ENCODE measurements around the gene CYTH4. TPM values are rescaled to one million over a fixed set of nuclear protein-coding genes. Genes with fewer than 3 reads are reported as not detected.
"Not testable (repeated sequence)": the region's sequence is repeated elsewhere in the genome, so short reads cannot be mapped to it uniquely, and the experiment has no call there.

The CYTH4 gene
- total RNA-seq, 1 donor from 2014 or later = not detected

GRCh38 chr22:37248251-37248650 is 34.1 kb upstream of the CYTH4 start:
- DNase-seq (ENCODE audit: low spot score) = no peak
- no peak overlapping the region for H3K4me3 Mint-ChIP-seq
- no peaks in the 10 kb centered on the region for H3F3A ChIP-seq (ENCODE audit: low read depth)

DNA sequence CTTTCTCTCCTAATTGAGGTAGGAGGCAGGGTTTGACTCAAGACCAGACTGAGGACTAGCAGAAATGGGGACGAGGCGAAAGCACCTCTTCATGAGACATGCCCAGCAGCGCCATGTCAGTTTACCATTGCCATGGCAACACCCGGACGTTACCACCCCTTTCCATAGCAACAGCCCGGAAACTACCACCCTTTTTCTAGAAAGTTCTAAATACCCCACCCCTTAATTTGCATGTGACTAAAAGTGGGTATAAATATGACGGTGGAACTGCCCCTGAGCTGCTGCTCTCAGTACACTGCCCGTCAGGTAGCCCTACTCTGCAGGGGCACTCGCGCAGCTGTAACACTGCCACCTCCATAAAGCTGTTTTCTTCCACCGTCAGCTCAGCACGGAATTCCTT is 32.3 kb upstream of the CYTH4 start:
- H3K4me1 Mint-ChIP-seq = peaks cover 9% of the 10 kb centered on the region
- no peak for DNase-seq (ENCODE audit: low spot score)
- Histone ChIP-seq H2AFZ (replicated peaks) (no peak overlapping the region), H3K36me3 (no peaks in the 10 kb centered on the region), H3K27ac (no peak overlapping the region), H3K4me1 (no peaks in the 10 kb centered on the region), H3K4me3 (no peak overlapping the region), H3K9ac (no peak overlapping the region), H3F3A (ENCODE audit: low read depth) (no peaks in the 10 kb centered on the region), H3K9me3 (ENCODE audit: low read depth) (no peaks in the 10 kb centered on the region), H3K27me3 (no peaks in the 10 kb centered on the region), H3K79me2 (ENCODE audit: low read depth) (no peaks in the 10 kb centered on the region), H3K4me2 (no peak overlapping the region), H4K20me1 (ENCODE audit: low read depth) (no peaks in the 10 kb centered on the region)
- H3K9me3 Mint-ChIP-seq = no peaks in the 10 kb centered on the region
- no peaks in the 10 kb centered on the region for H3K36me3 Mint-ChIP-seq
- TF ChIP-seq CTCF (IDR thresholded peaks at IDR 0.05) (no peak), EZH2 (IDR thresholded peaks at IDR 0.05) (no peak), EZH2phosphoT487 (IDR thresholded peaks at IDR 0.05) (no peak)
- no peak overlapping the region for H3K4me3 Mint-ChIP-seq
- no peak overlapping the region for H3K27ac Mint-ChIP-seq
- H3K27me3 Mint-ChIP-seq (ENCODE audit: insufficient read depth, low read depth) = peaks cover 4% of the 10 kb centered on the region

More at GRCh38 chr22:37248251-37248650, 34.1 kb upstream of the CYTH4 start:
- no peaks in the 10 kb centered on the region for H3K79me2 ChIP-seq (ENCODE audit: low read depth)
- H3K27ac ChIP-seq = no peak overlapping the region
- no peaks in the 10 kb centered on the region for H3K9me3 Mint-ChIP-seq
- peaks cover 9% of the 10 kb centered on the region for H3K4me1 Mint-ChIP-seq
- H4K20me1 ChIP-seq (ENCODE audit: low read depth) = no peaks in the 10 kb centered on the region
- no peak overlapping the region for H3K4me2 ChIP-seq
- H3K4me1 ChIP-seq = no peaks in the 10 kb centered on the region
- H2AFZ ChIP-seq (replicated peaks) = no peak overlapping the region
- no peaks in the 10 kb centered on the region for H3K36me3 ChIP-seq
- no peak overlapping the region for H3K4me3 ChIP-seq
- no peak for TF ChIP-seq CTCF (IDR thresholded peaks at IDR 0.05)
- TF ChIP-seq EZH2phosphoT487 (IDR thresholded peaks at IDR 0.05) = no peak
- TF ChIP-seq EZH2 (IDR thresholded peaks at IDR 0.05) = no peak
- no peak overlapping the region for H3K9ac ChIP-seq
- peaks cover 4% of the 10 kb centered on the region for H3K27me3 Mint-ChIP-seq (ENCODE audit: insufficient read depth, low read depth)
- no peaks in the 10 kb centered on the region for H3K9me3 ChIP-seq (ENCODE audit: low read depth)
- H3K36me3 Mint-ChIP-seq = no peaks in the 10 kb centered on the region
- no peaks in the 10 kb centered on the region for H3K27me3 ChIP-seq
- no peak overlapping the region for H3K27ac Mint-ChIP-seq

DNA sequence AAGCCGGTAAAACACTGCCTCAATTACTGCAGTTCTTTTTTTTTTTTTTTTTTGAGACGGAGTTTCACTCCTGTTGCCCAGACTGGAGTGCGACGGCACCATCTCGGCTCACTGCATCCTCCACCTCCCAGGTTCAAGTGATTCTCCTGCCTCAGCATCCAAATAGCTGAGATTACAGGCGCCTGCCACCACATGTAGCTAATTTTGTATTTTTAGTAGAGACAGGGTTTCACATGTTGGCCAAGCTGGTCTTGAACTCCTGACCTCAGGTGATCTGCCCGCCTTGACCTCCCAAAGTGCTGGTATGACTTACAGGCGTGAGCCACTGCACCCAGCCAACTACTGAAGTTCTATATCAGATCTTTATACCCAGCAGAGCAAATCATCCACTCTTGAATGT is 30.5 kb upstream of the CYTH4 start:
- H3K27ac Mint-ChIP-seq; H3K9me3 Mint-ChIP-seq; H3K27ac ChIP-seq; H3K4me2 ChIP-seq; H3F3A ChIP-seq (ENCODE audit: low read depth); DNase-seq (ENCODE audit: low spot score); H3K27me3 Mint-ChIP-seq (ENCODE audit: insufficient read depth, low read depth); H3K36me3 Mint-ChIP-seq; H3K36me3 ChIP-seq; H3K4me1 Mint-ChIP-seq; H3K4me3 Mint-ChIP-seq; H2AFZ ChIP-seq (replicated peaks); H4K20me1 ChIP-seq (ENCODE audit: low read depth); H3K27me3 ChIP-seq; H3K9me3 ChIP-seq (ENCODE audit: low read depth); H3K9ac ChIP-seq; H3K79me2 ChIP-seq (ENCODE audit: low read depth); H3K4me3 ChIP-seq; H3K4me1 ChIP-seq: not testable (repeated sequence)

DNA sequence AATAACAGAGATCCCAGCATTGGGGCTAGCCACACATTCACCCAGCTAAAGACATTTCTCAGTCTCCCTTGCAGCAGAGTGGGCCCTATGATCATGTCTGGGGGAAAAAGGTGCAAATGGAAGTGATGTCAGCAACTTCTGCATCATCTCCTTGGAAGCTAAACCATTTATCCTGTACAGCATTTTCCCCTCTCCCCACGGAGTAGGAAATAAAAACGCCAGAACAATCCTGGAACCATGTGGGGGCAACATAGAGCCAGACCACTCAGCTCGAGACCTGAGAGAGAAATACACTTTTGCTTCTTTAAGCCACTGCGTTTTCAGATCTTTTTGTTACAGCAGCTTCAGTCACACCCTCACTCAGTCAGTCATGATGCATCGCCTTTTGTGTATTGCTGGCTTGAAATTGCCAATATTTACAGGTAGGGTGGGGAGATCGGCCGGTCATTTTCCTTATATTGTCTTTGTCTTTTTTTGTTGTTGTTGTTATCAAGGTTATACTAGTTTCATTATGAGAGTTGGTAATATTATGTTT is 29.1 kb upstream of the CYTH4 start:
- H3K9ac ChIP-seq = no peak overlapping the region
- no peaks in the 10 kb centered on the region for H3K36me3 Mint-ChIP-seq
- H3K4me2 ChIP-seq = no peak overlapping the region
- TF ChIP-seq CTCF (IDR thresholded peaks at IDR 0.05) (peak; percentile 32), EZH2phosphoT487 (IDR thresholded peaks at IDR 0.05) (no peak)
- H3K27me3 Mint-ChIP-seq (ENCODE audit: insufficient read depth, low read depth) = peaks cover 4% of the 10 kb centered on the region
- H3K79me2 ChIP-seq (ENCODE audit: low read depth) = no peaks in the 10 kb centered on the region
- H3K27me3 ChIP-seq = no peaks in the 10 kb centered on the region
- no peaks in the 10 kb centered on the region for H3K4me1 ChIP-seq
- H3K36me3 ChIP-seq = no peaks in the 10 kb centered on the region
- no peaks in the 10 kb centered on the region for H3K9me3 Mint-ChIP-seq
- no peaks in the 10 kb centered on the region for H3K9me3 ChIP-seq (ENCODE audit: low read depth)
- no peaks in the 10 kb centered on the region for H3F3A ChIP-seq (ENCODE audit: low read depth)
- no peak overlapping the region for H2AFZ ChIP-seq (replicated peaks)
- H3K4me3 Mint-ChIP-seq = no peak overlapping the region
- no peak for DNase-seq (ENCODE audit: low spot score)
- H3K4me3 ChIP-seq = no peak overlapping the region
- no peak overlapping the region for H3K27ac ChIP-seq
- H3K27ac Mint-ChIP-seq = no peak overlapping the region
- no peaks in the 10 kb centered on the region for H4K20me1 ChIP-seq (ENCODE audit: low read depth)
- peaks cover 9% of the 10 kb centered on the region for H3K4me1 Mint-ChIP-seq

Data from neural progenitor cell (in vitro differentiated cells).